Right atrium auricular region (tissue), 2 donors: ENCODE results near the gene ATP6V1F. TPM values are rescaled to one million over a fixed set of nuclear protein-coding genes. Genes with fewer than 3 reads are reported as not detected.

Source experiments
- DNase-seq: peaks from one replicate; pipeline ENCODE4 v3.0.0-alpha.2; 2019; ENCODE audit warnings: low spot score
- H3K27ac ChIP-seq, 2 donors: fragments of 200-600 bp; sonication (generic); 1 replicate in 1 of 2; 2 replicates in 1 of 2; pipeline ENCODE4 v1.5.1; 2016 to 2019
- H3K27me3 ChIP-seq, 2 donors: fragments of 200-600 bp; sonication (generic); one replicate each; pipeline versions ENCODE4 v1.5.1 to v1.6.0; 2017 to 2019
- H3K36me3 ChIP-seq: fragments of 200-600 bp; sonication (generic); one replicate; pipeline ENCODE4 v1.5.1; 2016
- H3K4me1 ChIP-seq, 2 donors: fragments of 200-600 bp; sonication (generic); one replicate each; pipeline versions ENCODE4 v1.5.1 to v1.6.0; 2017 to 2019
- H3K4me3 ChIP-seq, 2 donors: fragments of 200-600 bp; sonication (generic); 1 replicate in 1 of 2; 2 replicates in 1 of 2; pipeline ENCODE4 v1.5.1; 2017 to 2019; ENCODE audit warnings: mild to moderate bottlenecking in 1 of 2, moderate library complexity in 1 of 2
- H3K9me3 ChIP-seq, 2 donors: fragments of 200-600 bp; sonication (generic); one replicate each; pipeline ENCODE4 v1.5.1; 2019
- total RNA-seq, 2 donors: library from RNA; depleted of rRNA; stranded (reverse); fragments of >200 nt; gene quantifications; one replicate each; pipeline ENCODE4 v1.1.0, GENCODE V29; 2016
- TF ChIP-seq, protein P1 (sequence below), 2 donors: fragments of 200-600 bp; sonication (generic); IDR thresholded peaks; one replicate each; pipeline ENCODE4 v1.5.1; 2019; ENCODE audit warnings: antibody characterized with exemption in 2 of 2

Gene ATP6V1F, protein sequence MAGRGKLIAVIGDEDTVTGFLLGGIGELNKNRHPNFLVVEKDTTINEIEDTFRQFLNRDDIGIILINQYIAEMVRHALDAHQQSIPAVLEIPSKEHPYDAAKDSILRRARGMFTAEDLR
- total RNA-seq = 100 to 1,000 TPM; 121 TPM

DNA sequence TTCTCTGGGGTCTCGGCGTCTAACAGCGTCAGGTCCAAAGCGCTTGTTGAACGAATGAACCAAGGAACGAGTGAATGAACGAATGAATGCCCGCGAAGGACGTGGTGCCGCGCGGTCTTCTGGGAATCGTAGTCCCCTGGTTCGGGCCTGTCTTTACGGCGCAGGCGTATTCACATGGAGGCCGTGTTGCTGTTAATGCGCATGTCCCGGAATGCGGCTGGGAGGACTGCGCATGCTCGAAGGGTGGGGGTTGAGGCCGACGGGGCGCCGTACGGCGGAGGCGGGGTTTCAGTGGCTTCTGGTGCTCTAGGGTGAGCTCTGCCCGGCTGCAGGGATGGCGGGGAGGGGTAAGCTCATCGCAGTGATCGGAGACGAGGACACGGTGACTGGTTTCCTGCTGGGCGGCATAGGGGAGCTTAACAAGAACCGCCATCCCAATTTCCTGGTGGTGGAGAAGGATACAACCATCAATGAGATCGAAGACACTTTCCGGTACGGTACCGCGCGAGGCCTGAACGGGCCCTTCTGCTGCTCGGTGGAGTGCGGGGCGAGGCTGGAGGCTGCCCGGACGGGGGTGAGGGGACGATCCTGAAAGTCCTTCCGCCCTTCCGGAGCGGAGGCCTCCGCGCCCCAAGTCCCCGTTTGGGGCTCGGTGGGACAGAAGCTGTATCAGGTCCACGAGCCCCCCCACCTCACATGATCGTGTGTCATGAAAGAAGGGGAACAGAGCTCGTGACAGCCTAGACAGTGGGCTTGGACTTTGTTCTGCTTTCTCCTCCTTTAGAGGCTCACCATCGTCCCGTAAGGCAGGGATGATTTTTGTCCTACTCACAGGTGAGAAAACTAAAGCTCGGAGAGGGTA lies at the start of gene ATP6V1F:
TSS of gene ATP6V1F (plus strand) at position 286 of the 862 bp plus-strand sequence. CDS start at position 335, 49 bp downstream.
- DNase-seq = peak; percentile 98
- H3K4me3 ChIP-seq = peak within 1 kb of the TSS; percentile 87 to 89
- no peaks in the 10 kb centered on the region for H3K27me3 ChIP-seq
- H3K4me1 ChIP-seq = peaks cover 0 to 51% of the 10 kb centered on the region in 2 donors
- H3K36me3 ChIP-seq = peaks cover 18% of the 10 kb centered on the region
- H3K9me3 ChIP-seq = no peaks in the 10 kb centered on the region
- TF ChIP-seq, protein P1, sequence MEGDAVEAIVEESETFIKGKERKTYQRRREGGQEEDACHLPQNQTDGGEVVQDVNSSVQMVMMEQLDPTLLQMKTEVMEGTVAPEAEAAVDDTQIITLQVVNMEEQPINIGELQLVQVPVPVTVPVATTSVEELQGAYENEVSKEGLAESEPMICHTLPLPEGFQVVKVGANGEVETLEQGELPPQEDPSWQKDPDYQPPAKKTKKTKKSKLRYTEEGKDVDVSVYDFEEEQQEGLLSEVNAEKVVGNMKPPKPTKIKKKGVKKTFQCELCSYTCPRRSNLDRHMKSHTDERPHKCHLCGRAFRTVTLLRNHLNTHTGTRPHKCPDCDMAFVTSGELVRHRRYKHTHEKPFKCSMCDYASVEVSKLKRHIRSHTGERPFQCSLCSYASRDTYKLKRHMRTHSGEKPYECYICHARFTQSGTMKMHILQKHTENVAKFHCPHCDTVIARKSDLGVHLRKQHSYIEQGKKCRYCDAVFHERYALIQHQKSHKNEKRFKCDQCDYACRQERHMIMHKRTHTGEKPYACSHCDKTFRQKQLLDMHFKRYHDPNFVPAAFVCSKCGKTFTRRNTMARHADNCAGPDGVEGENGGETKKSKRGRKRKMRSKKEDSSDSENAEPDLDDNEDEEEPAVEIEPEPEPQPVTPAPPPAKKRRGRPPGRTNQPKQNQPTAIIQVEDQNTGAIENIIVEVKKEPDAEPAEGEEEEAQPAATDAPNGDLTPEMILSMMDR (IDR thresholded peaks at IDR 0.05) = no peak
- H3K27ac ChIP-seq = peak within 1 kb of the TSS; percentile 77 to 84

DNA sequence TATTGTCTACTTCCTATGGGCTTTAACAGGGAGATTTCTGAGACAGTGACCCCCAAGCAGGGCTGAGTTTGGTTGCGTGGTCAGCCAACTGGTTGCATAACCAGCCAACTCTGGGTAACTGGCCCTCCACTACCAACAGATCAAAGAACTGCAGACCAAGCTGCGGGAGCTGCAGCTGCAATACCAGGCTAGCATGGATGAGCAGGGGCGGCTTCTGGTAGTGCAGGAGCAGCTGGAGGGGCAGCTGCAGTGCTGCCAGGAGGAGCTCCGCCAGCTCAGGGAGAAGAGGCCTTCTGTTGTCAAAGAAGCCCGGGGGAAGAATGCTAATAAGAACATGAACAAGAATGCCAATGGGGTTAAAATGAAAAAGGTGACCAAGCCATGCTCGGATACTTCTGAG lies 48.2 kb upstream of the ATP6V1F start:
- DNase-seq = no peak
- Histone ChIP-seq H3K36me3 (no peaks in the 10 kb centered on the region), H3K9me3 (no peaks in the 10 kb centered on the region), H3K4me3 (no peak overlapping the region), H3K27me3 (no peaks in the 10 kb centered on the region), H3K27ac (no peak overlapping the region), H3K4me1 (peaks cover 0 to 8% of the 10 kb centered on the region in 2 donors)
- TF ChIP-seq, protein P1 (IDR thresholded peaks at IDR 0.05) = no peak

DNA sequence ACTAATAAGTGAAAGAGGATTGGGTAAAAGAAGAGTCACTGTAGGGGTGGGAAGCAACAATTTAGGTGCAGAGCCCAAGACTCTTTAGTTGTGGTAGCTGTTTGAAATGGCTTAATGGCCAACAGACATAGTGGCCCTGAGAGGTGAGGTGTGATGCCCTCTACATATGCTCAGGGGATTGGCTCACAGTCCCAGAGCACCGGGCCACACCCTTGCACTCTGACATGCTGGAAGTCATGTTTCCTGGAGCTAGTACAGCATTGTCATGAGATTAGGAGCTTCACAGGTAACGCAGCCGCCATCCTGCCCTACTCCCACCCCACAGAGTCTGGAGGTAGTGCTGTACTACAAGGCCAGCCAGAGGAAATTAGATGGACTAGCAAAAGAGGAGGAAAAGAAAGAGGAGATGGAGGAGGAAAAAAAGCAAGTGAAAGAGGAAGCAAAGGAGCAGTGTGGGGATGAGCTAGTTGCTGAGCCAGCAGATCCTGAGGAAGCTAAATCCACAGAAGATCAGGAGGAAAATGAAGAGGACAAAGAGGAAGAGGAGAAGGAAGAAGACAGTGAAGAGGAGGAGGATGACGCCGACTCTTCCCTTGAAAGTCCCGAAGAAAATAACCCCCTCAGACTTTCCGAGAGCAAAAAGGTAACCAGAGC lies 47.2 kb upstream of the ATP6V1F start:
- H3K36me3 ChIP-seq = no peaks in the 10 kb centered on the region
- H3K27me3 ChIP-seq = no peaks in the 10 kb centered on the region
- no peak for DNase-seq
- no peaks in the 10 kb centered on the region for H3K9me3 ChIP-seq
- H3K4me1 ChIP-seq = peaks cover 0 to 8% of the 10 kb centered on the region in 2 donors
- TF ChIP-seq, protein P1 (IDR thresholded peaks at IDR 0.05) = no peak
- no peak overlapping the region for H3K4me3 ChIP-seq
- no peak overlapping the region for H3K27ac ChIP-seq

DNA sequence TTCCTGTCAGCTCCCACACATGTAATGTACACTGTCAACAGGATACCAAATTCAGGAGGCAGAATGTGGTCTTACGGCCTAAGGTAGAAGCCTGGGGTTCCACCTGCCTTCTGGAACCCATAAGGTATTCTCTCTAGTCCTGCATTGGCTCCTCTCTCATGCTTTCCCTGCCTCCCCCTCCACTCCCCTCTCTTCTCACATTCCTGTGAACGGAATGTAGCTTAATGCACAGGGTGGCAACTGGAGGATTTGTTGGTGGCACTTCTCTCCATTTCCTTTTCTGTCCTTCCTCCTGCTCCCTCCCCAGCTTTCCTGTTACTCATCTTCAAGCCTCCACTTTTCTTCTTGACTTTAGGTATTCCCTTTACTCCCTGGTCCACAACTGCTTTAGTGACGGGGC lies 44.0 kb upstream of the ATP6V1F start:
- Histone ChIP-seq H3K4me3 (no peak overlapping the region), H3K36me3 (no peaks in the 10 kb centered on the region), H3K27me3 (no peaks in the 10 kb centered on the region), H3K9me3 (no peaks in the 10 kb centered on the region), H3K4me1 (no peaks in the 10 kb centered on the region), H3K27ac (no peak overlapping the region)
- no peak for DNase-seq
- TF ChIP-seq, protein P1 (IDR thresholded peaks at IDR 0.05) = no peak

DNA sequence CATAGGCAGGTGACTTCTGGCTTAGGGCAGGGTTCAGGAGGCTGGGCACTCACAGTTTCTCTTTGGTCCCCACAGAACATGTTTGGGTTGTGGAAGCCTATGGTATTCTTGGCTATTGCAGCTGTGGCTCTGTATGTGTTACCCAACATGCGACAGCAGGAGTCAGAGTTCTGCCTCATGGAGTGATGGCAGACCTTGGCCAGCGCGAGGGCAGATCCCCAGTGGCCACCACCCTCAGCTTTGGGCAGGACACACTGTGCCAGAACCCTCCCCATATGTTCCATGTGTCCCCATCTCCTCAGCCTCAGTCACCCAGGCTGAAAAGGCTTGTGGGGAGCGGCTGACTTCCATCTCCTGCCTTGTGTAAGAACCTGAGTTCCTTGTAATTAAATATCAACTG lies 40.9 kb upstream of the ATP6V1F start:
- Histone ChIP-seq H3K4me3 (no peak overlapping the region), H3K9me3 (no peaks in the 10 kb centered on the region), H3K4me1 (no peaks in the 10 kb centered on the region), H3K27me3 (no peaks in the 10 kb centered on the region), H3K36me3 (no peaks in the 10 kb centered on the region), H3K27ac (no peak overlapping the region)
- DNase-seq = no peak
- TF ChIP-seq, protein P1 (IDR thresholded peaks at IDR 0.05) = no peak
